ENCODE measurements around the gene PRDM16. TPM values are rescaled to one million over a fixed set of nuclear protein-coding genes. Genes with fewer than 3 reads are reported as not detected.

Gene PRDM16
- total and polyA plus RNA-seq, 2 experiments from 2014 or later, result 0.14 to 0.16 TPM

- Histone ChIP-seq H4K20me1 (replicated peaks; ENCODE audit: insufficient read depth) (no peaks in the 10 kb centered on the region), H3K27me3 (ENCODE audit: insufficient read depth) (no peaks in the 10 kb centered on the region), H3K9me2 (ENCODE audit: insufficient read depth) (no peaks in the 10 kb centered on the region), H3F3A (replicated peaks; ENCODE audit: low read depth) (no peaks in the 10 kb centered on the region), H3K79me2 (replicated peaks; ENCODE audit: insufficient read depth) (no peaks in the 10 kb centered on the region), H2AFZ (no peak overlapping the region), H3K27ac (ENCODE audit: low read depth) (no peak overlapping the region), H3K36me3 (ENCODE audit: insufficient read depth) (no peaks in the 10 kb centered on the region), H3K4me2 (no peak overlapping the region), H3K4me3 (no peak overlapping the region), H3K4me1 (ENCODE audit: insufficient read depth) (no peaks in the 10 kb centered on the region)
- Mint-ChIP-seq H3K27me3 (ENCODE audit: insufficient read depth, low read depth, poor library complexity) (peaks cover 6% of the 10 kb centered on the region), H3K36me3 (ENCODE audit: low read depth) (no peaks in the 10 kb centered on the region), H3K27ac (no peak overlapping the region), H3K4me1 (peaks cover 6% of the 10 kb centered on the region; the same call in 2 of the 3 replicates), H3K9me3 (no peaks in the 10 kb centered on the region), H3K4me3 (no peak overlapping the region)
- TF ChIP-seq CREB1 (CRISPR knock-in tag; IDR thresholded peaks at IDR 0.05; ENCODE audit: low read depth) (no peak), STAT1 (IDR thresholded peaks at IDR 0.05; ENCODE audit: unreplicated experiment) (no peak), ZNF331 (CRISPR knock-in tag; IDR thresholded peaks at IDR 0.05; ENCODE audit: low read depth) (no peak), ZNF114 (CRISPR knock-in tag; IDR thresholded peaks at IDR 0.05) (no peak), REST (IDR thresholded peaks at IDR 0.05; ENCODE audit: unreplicated experiment) (no peak), POLR2AphosphoS5 (IDR thresholded peaks at IDR 0.05; ENCODE audit: low read depth) (no peak)
- DNase-seq (ENCODE audit: low spot score), result no peak
- ATAC-seq, result no peak
These were observed 102.8 kb downstream of the PRDM16 start for GRCh38 chr1:3171761-3172160.

DNA sequence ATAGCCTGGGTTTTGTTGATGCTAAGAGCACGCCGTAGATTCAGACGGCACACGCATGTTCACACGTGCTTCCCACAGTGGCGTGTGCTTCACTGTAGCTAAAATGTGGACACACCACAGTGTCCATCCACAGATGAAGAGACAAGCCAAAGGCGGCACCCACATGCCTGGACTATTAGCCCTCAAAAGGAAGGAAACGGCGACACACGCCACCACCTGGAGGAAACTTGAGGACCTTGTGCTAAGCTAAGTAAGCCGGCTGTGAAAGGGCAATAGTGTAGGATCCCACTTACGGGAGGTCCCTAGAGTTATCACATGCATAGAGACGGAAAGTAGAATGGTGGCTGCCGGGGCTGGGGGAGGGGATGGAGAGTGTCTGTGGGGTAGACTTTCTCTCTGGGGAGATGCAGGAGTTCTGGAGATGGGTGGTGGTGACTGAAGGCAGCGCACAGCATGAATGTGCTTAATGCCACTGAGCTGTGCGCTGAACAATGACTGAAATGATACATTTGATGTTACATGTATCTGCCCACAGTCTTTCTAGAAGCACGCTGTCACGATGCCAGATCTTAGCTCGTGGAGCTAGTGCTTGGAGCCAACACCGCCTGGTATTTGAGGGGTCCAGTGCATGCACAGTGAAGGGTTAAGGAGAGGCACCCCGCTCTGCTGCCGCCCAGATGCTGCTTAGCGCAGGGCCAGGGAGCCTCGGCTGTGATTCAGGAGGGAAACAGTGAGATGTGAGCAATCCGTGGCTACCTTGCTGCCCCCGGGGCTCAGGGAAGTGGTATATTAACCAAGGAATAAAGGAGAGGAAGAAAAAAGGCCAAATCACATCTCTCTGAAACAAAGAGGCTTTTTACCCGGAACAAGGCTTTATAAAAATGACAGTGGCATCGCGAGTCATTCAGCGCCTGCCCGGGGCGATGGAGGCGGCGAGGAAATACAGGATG, 103.7 kb downstream of the PRDM16 start:
- Histone ChIP-seq H2AFZ (no peak overlapping the region), H3K27me3 (ENCODE audit: insufficient read depth) (no peaks in the 10 kb centered on the region)
- H3K4me3 Mint-ChIP-seq, result no peak overlapping the region

More for the DNA sequence above, 103.7 kb downstream of the PRDM16 start:
- Histone ChIP-seq H3K36me3 (ENCODE audit: insufficient read depth) (no peaks in the 10 kb centered on the region), H3K9me2 (ENCODE audit: insufficient read depth) (no peaks in the 10 kb centered on the region), H3K27ac (ENCODE audit: low read depth) (no peak overlapping the region), H3F3A (replicated peaks; ENCODE audit: low read depth) (no peaks in the 10 kb centered on the region), H3K4me1 (ENCODE audit: insufficient read depth) (no peaks in the 10 kb centered on the region), H3K4me2 (no peak overlapping the region), H3K79me2 (replicated peaks; ENCODE audit: insufficient read depth) (no peaks in the 10 kb centered on the region), H4K20me1 (replicated peaks; ENCODE audit: insufficient read depth) (no peaks in the 10 kb centered on the region), H3K4me3 (no peak overlapping the region)
- Mint-ChIP-seq H3K9me3 (0 out of 3 replicates have a peak, but pooled peaks cover under 1% of the 10 kb centered on the region), H3K27me3 (ENCODE audit: insufficient read depth, low read depth, poor library complexity) (peaks cover 4% of the 10 kb centered on the region), H3K27ac (no peak overlapping the region), H3K36me3 (ENCODE audit: low read depth) (no peaks in the 10 kb centered on the region), H3K4me1 (peaks cover 6% of the 10 kb centered on the region; the same call in 2 of the 3 replicates)
- no peak for ATAC-seq
- TF ChIP-seq CTCF (conservative IDR thresholded peaks at IDR 0.05; ENCODE audit: low read depth in 2 of 2) (peak in 1 of 2 experiments; percentile 29; a peak in 2 of 4 replicates), ZNF331 (CRISPR knock-in tag; IDR thresholded peaks at IDR 0.05; ENCODE audit: low read depth) (no peak)
- DNase-seq (ENCODE audit: low spot score), result no peak

Measured in GM23338 (cell line).